Stimulated activated CD4-positive, alpha-beta T cell treated with anti-CD3 and anti-CD28 coated beads, Interleukin-1b, Interleukin-23, amount 100 ng/mL, for 48 hours (primary cell): ENCODE results near the gene GATA1.

Experiments
- DNase-seq: peaks from one replicate; pipeline ENCODE4 v3.0.0-alpha.2; 2020

The GATA1 gene

GRCh38 chrX:48786341-48786800 is at the start of gene GATA1:
Gene GATA1, plus strand, starts transcription at chrX:48786590. Its CDS starts 4,520 bp downstream, at chrX:48791110.
- no peak for DNase-seq

DNA sequence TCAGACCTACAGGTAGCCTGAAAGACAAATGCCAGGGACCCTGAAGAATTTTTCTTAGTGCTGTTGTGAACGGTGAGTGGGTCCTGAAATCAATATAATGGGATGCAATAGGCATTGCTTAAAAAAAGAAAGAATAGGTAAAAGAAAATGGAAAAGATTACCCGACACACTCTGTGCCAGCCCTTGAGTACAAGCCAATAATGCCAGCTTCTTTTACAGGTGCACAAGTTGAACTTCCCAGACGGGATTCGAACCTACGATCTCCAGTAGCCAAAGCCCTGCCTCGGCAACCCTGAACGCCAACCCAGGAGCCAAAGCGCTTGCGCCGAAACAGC is 49.5 kb upstream of the GATA1 start:
- no peak for DNase-seq

- DNase-seq, result peak; percentile 91
Measured at GRCh38 chrX:48737213-48737938, 49.0 kb upstream of the GATA1 start.

- DNase-seq, result no peak
Measured at GRCh38 chrX:48737940-48738339, 48.5 kb upstream of the GATA1 start.

- no peak for DNase-seq
Measured at GRCh38 chrX:48741834-48742233, 44.6 kb upstream of the GATA1 start.

DNA sequence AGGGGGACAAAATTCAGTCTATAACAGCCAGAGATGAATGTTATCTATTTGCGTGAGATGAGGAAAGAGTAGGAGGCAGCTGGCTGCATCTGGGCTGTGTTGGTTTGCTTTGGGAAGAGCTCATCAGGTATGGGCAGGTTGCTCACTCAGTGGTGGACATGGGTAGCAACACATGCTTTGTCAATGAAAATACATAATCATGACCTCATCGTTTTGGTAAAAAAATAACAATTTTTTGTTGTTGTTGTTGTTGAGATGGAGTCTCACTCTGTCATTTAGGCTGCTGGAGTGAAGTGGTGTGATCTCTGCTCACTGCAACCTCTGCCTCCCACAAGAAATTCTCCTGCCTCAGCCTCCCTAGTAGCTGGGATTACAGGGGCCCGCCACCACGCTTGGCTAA is 41.2 kb upstream of the GATA1 start:
- no peak for DNase-seq

DNA sequence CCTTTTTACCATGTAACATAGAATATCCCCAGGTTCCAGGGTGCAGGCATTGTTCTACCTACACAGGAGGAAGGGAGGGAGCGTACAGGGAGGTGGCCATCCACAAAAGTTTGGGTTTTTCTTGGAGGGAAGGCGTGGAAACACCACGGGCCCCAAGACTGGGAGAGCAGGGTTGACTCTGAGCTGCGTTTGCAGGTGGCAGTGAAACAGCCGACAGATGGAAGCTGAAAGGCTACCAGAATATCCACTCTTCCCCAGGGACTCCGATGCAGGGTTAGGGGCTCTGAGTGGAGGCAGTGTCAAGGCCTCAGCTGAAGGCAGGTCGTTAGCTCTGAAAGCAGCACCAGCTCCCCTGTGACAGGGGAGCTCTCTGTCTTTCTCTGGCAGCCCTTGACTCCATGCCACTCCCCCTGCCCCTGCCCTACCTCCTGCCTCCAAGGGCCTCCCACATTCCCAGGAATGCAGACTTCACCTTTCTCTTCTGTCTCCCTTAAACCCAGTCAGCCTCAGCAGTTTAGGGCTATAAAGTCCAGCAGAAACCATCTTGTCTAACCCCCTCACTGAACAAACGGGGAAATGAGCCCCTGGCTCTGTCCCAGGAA is 38.9 kb upstream of the GATA1 start:
- DNase-seq, result no peak

DNA sequence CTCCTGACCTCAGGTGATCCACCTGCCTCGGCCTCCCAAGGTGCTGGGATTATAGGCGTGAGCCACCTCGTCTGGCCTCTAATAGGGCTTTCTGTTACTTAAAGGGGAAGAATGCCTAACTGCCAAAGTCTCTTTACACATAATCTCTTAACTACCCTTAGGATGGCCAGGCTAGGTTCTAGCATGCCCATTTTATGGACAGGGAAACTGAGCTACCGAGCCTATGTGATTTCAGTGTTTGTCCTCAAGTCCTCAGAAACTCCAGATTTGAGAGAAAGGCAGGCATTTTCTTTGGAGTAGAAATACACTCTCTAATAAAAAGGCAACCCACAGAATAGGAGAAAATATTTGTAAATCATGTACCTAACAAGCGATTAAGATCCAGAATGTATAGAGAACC is 37.2 kb upstream of the GATA1 start:
- no peak for DNase-seq

- peak; percentile 18 for DNase-seq
Measured at GRCh38 chrX:48751343-48751742, 35.0 kb upstream of the GATA1 start.

DNA sequence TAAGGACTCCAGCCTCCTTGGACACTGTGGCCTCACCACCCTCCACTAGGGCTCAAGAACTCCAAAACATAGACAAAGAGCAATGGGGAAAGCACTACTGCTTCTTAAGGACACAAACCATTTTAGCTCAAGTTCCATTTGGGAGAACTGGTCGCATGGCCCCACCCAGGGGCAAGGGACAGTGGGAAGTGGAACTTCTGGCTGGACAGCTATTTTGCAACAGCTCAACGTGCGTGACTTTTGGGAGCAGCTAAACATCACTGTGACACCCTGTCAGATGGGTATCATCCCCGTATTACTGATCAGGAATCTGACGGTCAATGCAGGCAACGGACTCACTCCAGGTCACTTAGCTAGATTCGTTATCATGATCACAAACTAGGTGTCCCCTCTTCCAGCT is 33.9 kb upstream of the GATA1 start:
- no peak for DNase-seq

- no peak for DNase-seq
Measured at GRCh38 chrX:48753708-48754228, 32.6 kb upstream of the GATA1 start.

DNA sequence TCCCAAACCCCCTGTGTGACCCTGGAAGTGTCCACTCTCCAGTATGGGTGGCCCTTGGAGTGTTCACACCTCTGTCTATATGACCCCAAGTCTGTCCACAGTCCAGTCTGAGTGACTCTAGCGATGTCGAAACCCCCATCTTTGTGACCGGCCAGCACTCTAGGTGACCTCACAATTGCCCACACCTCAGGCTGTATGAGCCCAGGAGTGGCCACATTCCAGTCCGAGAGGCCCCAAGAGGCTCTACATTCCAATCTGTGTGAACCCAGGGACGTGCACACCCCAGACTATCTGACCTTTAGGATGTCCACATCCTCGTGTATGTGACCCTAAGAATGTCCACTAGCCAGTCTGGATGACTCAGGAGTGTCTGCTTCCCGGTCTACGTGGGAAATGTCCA is 32.2 kb upstream of the GATA1 start:
- DNase-seq, result no peak

DNA sequence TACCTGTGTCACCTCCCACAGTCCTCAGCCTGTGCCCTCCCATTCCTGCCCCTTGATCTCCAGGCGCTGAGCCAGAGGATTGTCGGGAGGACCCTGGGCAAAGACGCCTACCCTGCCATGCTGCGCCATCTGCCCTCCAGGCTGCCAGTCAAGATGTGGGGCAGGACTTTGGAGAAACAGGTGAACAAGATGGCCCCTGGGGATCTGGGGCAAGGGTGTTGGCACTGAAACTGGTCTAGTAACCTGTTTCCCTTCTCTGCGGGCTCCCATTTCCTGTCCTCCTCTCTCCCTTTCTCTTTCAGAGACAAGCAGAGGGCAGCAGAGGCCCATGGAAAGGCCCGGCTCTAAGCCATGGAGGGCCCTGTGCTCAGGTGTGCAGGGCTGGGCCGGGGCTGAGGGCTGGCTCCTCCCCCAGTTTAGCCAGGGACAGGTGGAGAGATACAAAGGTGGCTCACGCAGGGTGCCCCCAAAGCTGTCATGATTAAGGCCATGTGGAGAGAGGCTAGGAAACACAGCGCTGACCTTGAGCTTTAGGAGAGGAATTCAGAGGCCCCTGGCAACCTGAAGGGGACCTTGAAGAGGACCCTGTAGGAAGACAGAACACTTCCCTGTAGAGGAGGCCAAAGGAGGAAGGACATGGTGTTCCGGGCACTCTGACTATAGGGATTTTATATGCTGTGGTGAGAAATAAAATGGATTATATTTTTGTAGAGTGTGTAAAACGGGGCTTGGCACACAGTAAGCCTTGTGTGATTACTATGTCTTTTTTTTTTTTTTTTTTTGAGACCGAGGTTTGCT is 24.5 kb upstream of the GATA1 start, which contains the start of gene GLOD5:
GLOD5 (plus strand) TSS at position 74 of the 798 bp plus-strand sequence; CDS start at position 118, 44 bp downstream.
- DNase-seq, result peak; percentile 2

DNA sequence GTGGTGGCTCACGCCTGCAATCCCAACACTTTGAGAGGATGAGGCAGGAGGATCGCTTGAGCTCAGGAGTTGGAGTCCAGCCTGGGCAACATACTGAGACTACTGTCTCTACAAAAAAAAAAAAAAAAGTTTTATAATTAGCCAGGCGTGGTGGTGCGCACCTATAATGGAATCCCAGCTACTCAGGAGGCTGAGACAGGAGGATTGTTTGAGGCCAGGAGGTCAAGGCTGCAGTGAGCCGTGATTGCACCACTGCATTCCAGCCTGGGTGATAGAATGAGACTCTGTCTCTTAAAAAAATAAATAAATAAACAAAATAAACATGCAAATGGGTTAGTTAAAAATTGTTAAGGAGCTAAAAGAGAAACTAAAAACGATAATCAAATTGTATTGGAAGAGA is 17.2 kb upstream of the GATA1 start:
- DNase-seq, result no peak

DNA sequence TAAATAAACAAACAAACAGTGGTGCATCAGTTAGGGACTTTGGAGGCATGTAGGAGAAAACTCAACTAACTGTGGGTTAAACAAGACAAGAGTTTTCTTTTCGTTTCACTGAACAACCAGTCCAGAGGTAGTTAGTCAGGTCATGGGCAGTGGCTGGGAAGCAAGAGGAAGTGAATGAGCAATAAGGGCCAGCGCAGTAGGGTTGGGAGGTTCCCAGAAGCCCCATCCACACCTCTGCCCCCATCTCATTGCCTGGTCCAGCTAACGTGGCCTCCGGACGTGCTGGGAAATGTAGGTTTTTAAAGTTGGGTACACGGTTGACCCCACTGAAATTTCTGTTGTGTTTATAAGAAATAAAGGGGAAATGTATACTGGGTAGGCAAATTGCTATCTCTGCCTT is 16.1 kb upstream of the GATA1 start:
- no peak for DNase-seq

GRCh38 chrX:48772602-48773001 is 13.8 kb upstream of the GATA1 start:
- no peak for DNase-seq

DNA sequence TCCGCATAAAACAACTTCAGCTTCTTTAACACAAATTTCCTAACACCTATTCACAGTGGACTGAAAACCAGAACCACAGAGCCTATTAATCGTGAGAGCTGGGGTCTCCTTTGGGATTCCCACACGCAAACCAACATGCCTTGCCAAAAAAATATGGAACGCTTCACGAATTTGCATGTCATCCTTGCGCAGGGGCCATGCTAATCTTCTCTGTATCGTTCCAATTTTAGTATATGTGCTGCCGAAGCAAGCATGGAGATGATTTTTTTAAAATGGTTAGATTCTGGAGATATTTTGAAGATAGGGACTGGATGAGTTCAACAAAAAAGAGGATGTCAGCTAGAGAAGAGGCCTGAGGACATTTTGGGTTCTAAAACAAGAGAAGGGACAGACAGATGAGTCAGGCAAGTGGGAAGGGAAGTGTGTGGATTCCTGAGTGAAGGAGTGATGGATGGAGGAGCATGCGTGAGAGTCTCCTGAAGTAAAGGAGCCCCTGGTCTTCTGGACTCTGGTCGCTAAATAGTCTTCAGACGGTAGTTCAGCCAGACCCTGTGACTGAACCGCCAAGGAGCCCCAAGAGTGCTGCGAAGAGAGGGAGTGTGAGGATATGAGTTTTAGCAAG is 9.5 kb upstream of the GATA1 start:
- DNase-seq, result no peak

GRCh38 chrX:48779399-48779798 is 7.0 kb upstream of the GATA1 start:
- no peak for DNase-seq

DNA sequence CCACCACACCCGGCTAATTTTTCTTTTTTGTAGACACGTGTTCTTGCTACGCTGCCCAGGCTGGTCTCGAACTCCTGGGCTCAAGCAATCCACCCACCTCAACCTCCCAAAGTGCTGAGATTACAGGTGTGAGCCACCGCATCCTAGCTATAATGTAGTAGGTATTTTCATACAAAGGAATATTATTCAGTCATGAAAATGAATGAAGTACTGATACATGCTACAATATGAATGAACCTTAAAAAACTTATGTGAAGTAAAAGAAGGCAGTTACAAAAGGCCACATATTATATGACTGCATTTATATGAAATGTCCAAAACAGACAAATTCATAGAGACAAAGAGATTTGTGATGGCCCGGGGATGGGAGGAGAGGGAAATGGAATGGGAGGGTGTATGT is 4.7 kb upstream of the GATA1 start:
- no peak for DNase-seq

DNA sequence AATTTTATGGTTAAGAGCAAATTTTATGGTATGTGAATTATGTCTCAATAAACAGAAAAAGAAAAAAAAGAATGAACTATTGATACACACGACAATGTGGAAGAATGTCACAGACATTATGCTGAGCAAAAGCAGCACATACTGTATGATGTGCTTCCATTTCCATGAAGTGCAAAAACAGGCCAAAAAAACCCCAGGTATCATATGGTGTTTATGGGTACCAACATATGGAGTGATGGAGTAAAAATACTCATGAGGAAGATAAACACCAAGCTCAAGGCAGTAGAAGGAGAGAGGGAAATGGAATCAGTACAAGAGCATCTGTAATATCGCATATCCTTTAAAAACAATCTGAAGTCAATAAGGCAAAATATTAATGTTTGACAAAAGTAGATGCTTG is 4.2 kb upstream of the GATA1 start:
- DNase-seq, result no peak

- no peak for DNase-seq
Measured at GRCh38 chrX:48782795-48783194, 3.6 kb upstream of the GATA1 start.

- no peak for DNase-seq
Measured at GRCh38 chrX:48784726-48785125, 1.7 kb upstream of the GATA1 start.

GRCh38 chrX:48785186-48785539 is 1.2 kb upstream of the GATA1 start:
- DNase-seq, result no peak
